Left renal pelvis (tissue), 4 donors: ENCODE measurements around the gene MEGF11. TPM values are rescaled to one million over a fixed set of nuclear protein-coding genes. Genes with fewer than 3 reads are reported as not detected.

Source experiments
- DNase-seq, 4 donors: peaks; one replicate each; pipeline ENCODE4 v3.0.0-alpha.2; 2013; ENCODE audit warnings: low read depth in 4 of 4, low spot score in 3 of 4
- polyA plus RNA-seq, 4 donors: library from polyadenylated mRNA; unstranded; fragments of 120-200 nt; gene quantifications; one replicate each; pipeline ENCODE4 v1.2.1, GENCODE V29; 2013; ENCODE audit not compliant: insufficient read length in 4 of 4

MEGF11 gene
- polyA plus RNA-seq, 4 donors, result 0.44 to 3.1 (median 2.2) TPM

- no peak for DNase-seq
Observed at GRCh38 chr15:65916041-65916663, 337.4 kb downstream of the MEGF11 start.

DNA sequence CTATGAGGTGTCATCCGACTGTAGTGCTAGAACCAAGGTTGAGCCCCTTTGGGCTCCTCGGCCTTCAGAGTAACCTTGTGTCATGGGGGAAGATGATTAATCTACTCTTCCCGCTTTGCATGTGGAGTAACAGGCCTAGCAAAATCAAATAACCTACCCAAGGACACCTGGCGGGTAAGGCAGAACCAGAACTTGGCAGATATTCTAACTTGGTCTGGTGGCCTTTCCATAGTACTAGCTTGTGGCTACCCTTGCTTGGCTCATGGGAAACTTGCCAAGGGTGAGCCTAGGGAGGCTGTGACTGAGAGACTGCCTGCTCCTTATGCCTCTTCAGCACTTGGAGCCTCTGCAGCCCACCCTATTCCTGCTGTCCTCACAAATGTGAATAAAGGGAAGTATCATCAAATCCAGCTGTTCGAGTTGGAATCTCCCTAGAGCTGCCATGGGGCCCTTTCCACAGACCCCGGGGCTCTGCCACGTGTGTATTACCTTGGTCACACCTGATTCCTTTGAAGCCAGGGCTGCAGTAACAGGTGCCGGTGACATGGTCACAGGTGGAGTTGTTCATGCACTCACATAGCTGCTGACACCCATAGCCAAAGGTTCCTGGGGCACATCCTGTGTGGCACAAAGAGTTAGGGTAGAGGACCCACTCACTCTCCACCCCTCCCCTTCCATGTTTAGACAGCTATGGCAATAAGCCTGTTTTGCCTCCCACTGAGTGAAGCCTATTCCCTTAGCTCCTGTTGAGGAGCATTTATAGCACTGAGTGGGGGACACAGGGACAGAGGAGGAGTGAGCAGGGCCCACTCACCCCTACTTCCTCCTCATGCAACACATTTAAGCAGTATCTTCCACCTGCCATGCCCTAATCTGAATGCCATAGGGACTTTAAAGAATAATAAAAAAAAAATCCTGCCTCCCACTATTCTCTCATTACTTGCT lies 338.3 kb downstream of the MEGF11 start:
- no peak for DNase-seq

DNA sequence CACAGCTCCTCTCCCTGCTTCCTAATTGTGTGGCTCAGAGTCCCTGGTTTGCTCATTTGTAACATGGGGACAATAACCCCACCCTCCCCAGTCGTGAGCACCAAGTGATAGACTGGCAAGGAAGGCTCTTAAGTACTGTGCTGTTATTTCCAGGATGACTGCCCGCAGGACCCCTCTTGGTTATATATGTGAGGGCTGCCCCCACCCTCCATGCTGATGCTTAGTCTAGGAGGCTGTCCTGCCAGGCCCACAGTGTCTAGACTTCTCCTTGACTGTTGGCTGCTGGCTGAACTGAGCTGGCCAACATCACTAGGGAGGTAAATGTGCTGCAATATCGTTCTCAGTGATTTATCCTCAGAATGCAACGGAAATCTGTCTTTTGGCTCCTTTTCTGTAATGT lies 339.2 kb downstream of the MEGF11 start:
- DNase-seq, result no peak

- no peak for DNase-seq
Observed at GRCh38 chr15:65913631-65914199, 339.8 kb downstream of the MEGF11 start.

GRCh38 chr15:65912235-65912634 lies 341.3 kb downstream of the MEGF11 start:
- no peak for DNase-seq

- DNase-seq, result no peak
Observed at GRCh38 chr15:65910341-65910740, 343.2 kb downstream of the MEGF11 start.

DNA sequence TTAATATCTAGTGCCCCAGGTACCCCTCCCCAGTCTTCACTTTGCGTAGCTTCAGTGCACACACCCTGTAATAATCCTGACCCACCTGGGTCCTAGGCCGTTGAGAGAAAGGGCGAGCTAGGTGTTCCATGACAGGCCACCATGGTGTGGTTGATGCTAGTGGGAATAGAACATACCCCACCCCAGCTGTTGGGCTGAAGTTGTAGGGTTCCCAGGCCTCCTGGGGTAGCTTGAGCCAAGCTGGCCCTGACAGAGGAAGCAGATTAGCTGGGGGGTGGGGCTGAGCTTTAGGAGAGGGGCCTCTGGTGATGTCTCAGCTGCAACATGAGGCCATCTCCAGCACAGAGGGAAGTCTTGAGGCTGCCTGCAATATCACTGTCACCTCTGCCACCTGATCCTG lies 343.7 kb downstream of the MEGF11 start:
- no peak for DNase-seq

GRCh38 chr15:65908876-65909275 lies 344.7 kb downstream of the MEGF11 start:
- DNase-seq, result no peak

GRCh38 chr15:65907661-65908060 lies 345.9 kb downstream of the MEGF11 start:
- no peak for DNase-seq

GRCh38 chr15:65906396-65906795 lies 347.2 kb downstream of the MEGF11 start:
- DNase-seq, result no peak

DNA sequence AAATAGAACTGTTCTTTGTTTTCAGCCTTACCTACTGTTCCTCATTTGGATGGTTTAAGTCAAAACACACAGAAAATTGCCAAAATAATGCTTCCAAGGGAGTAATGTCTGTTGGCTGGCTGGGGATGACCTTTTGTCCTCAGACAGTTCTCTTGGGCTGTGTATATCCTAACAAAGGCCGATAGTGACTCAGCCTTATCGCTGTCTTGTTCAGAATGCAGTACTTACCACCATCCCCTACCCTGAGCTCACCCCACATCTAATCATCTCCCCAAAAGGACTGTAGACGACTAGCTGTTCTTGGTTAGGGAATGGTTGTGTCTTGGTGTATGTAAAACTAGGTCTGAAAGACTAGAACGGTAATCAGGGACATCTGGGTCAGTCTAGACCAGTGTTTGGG lies 349.2 kb downstream of the MEGF11 start:
- DNase-seq, result no peak

GRCh38 chr15:65903296-65904073 lies 350.1 kb downstream of the MEGF11 start:
- no peak for DNase-seq

- no peak for DNase-seq
Observed at GRCh38 chr15:65902373-65902772, 351.2 kb downstream of the MEGF11 start.

DNA sequence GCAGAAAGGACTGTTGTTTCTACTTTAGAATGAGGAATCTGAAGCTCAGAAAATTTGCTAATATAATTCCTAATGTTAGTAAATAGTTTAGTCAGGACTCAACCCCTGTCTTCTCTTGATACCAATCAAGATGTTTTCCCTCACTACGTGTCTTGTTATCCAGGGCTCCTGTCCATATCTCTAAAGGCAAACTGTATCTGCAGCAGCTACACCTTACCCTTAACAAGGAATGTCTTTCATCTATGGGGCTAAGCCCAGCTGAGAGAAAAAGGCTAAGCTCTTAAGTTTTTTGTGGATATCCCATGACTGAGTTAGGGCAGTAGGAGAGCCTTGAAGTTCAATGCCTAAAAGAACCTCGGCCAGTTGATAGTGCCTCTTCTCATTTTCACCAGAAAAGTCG lies 351.7 kb downstream of the MEGF11 start:
- no peak for DNase-seq

DNA sequence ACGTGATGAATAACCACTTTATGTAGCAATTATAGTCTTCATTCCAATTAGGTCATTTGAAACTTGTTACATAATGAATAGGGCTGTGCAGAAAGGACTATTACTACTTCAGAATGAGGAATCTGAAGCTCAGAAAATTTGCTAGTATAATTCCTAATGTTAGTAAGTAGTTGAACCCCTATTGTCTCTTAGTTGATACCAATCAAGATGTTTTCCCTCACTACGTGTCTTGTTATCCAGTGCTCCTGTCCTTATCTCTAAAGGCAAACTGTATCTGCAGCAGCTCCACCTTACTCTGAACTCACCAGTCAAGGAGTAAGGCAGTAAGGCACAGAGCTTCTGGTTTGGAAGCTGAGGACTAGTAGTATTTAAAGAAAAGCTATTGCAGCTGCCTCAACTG lies 352.2 kb downstream of the MEGF11 start:
- no peak for DNase-seq

DNA sequence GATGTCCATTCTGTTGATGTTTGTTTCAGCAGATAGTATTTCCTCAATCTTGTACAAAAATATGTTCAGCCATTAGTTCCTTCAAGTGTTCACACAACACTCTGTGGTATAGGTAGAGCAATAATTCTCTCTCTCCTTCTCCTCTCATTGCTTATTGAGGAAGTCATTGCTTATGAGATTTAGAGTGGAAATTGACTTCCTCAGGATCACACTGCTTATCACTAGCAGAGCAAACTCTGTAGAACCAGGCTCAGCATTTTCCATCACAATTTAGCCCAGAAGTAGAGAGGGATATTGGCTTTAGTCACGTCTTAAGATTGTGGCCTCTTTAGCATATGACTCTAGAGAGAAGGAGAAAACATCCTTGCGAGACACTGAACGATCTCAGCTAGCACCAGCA lies 353.1 kb downstream of the MEGF11 start:
- DNase-seq, result no peak

DNA sequence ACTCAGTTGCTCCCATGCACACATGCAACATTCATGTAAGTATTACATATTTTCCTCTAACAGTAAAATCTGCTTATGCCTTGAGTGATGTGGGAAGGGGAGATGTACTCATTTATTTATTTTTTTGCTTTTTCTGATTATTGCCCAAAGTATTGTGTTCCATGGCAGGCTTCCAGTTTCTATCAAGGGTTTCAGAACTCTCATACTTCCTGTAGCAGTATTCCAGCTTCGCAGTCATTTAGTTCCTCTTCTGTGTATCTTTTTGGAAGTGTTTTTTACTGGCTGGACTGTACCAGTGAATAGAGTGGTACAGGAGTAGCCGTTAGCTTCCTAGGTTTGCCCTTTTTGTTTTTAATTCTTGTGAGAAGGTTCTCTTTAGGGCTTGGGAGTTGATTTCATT lies 357.3 kb downstream of the MEGF11 start:
- DNase-seq, result no peak

- no peak for DNase-seq
Observed at GRCh38 chr15:65893060-65893459, 360.5 kb downstream of the MEGF11 start.

- no peak for DNase-seq
Observed at GRCh38 chr15:65888981-65889380, 364.6 kb downstream of the MEGF11 start.

- DNase-seq, result no peak
Observed at GRCh38 chr15:65887565-65887964, 366.0 kb downstream of the MEGF11 start.

DNA sequence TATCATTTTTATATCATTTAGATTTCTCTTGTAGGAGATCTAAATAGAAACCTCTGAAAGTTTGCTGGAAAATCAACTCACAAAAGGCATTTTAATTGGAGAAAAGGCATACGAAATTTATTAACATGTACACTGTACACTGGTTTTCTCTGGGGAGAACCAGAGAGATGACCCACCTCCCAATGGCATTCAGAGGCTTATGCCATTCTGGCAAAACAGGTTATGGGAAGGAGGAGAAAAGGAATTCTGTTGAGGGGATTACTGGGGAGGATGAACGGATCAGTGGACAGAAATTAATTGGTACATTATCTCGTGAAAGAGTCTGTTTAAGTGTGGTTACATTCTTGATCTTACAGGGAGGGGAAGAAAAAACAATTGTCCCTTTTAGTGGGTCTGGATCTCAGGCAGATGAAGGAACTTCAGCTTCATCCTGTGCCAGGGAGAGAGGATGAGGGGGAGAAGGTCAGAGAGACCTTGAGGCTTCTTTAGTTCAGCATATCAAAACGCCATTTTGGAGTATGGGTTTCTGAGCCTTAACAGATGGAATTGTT lies 367.8 kb downstream of the MEGF11 start:
- no peak for DNase-seq
